SK-N-SH (cell line): ENCODE results near the gene STIM2. TPM values are rescaled to one million over a fixed set of nuclear protein-coding genes. Genes with fewer than 3 reads are reported as not detected.
"Not testable (repeated sequence)": the region's sequence is repeated elsewhere in the genome, so short reads cannot be mapped to it uniquely, and the experiment has no call there.

Experiments
- CTCF ChIA-PET: fragments of 300-600, 350-600 bp; formaldehyde crosslinking; extraction: SDS; loops from one replicate; lab custom pipeline; 2021; lab: Yijun Ruan, JAX
- POLR2A ChIA-PET: fragments of 350-600 bp; sonication (Branson Sonifier 250); formaldehyde crosslinking; extraction: SDS; loops from one replicate; lab custom pipeline; 2020; ENCODE audit warnings: antibody characterized with exemption, inconsistent platforms; lab: Yijun Ruan, JAX
- DNase-seq: peaks from one replicate; pipeline ENCODE4 v3.0.0; 2012
- H2AFZ ChIP-seq: fragments of 200-600 bp; sonication (generic); 2 replicates; pipeline ENCODE4 v1.8.1; 2016; ENCODE audit warnings: antibody characterized with exemption, mild to moderate bottlenecking, low read depth
- H3F3A ChIP-seq: fragments of 200-600 bp; sonication (generic); replicated peaks from 2 replicates; pipeline ENCODE3; 2016; ENCODE audit warnings: antibody characterized with exemption, mild to moderate bottlenecking; ENCODE audit not compliant: insufficient read depth
- H3K27ac ChIP-seq, 2 experiments: fragments of 200-500 bp in 1 of 2; fragments of 200-600 bp in 1 of 2; sonication (Bioruptor generic) in 1 of 2; sonication (generic), shearing (Covaris generic) in 1 of 2; 2 replicates each; pipeline versions ENCODE4 v1.5.1 to v1.6.1; 2014 to 2016; ENCODE audit warnings: low read depth in 2 of 2, inconsistent platforms in 1 of 2, low read length in 1 of 2, mild to moderate bottlenecking in 1 of 2, mixed read lengths in 1 of 2
- H3K27me3 ChIP-seq: fragments of 200-600 bp; sonication (generic), shearing (Covaris generic); 2 replicates; pipeline ENCODE4 v1.6.1; 2016; ENCODE audit warnings: mixed run types; ENCODE audit not compliant: insufficient read depth
- H3K36me3 ChIP-seq, 2 experiments: fragments of 200-500 bp in 1 of 2; fragments of 200-600 bp in 1 of 2; sonication (Bioruptor generic) in 1 of 2; sonication (generic) in 1 of 2; replicated peaks in 1 of 2; 2 replicates each; pipeline versions ENCODE3 to v1.5.1; 2014 to 2016; ENCODE audit warnings: low read length in 1 of 2, mild to moderate bottlenecking in 1 of 2; ENCODE audit not compliant: insufficient read depth in 2 of 2, control insufficient read depth in 1 of 2
- H3K4me1 ChIP-seq, 2 experiments: fragments of 200-500 bp in 1 of 2; fragments of 200-600 bp in 1 of 2; sonication (Bioruptor generic) in 1 of 2; sonication (generic), shearing (Covaris generic) in 1 of 2; 2 replicates each; pipeline versions ENCODE4 v1.5.1 to v1.6.1; 2014 to 2016; ENCODE audit warnings: low read depth in 1 of 2, low read length in 1 of 2, mixed run types in 1 of 2; ENCODE audit not compliant: insufficient read depth in 2 of 2, control insufficient read depth in 1 of 2
- H3K4me2 ChIP-seq: fragments of 200-600 bp; sonication (generic), shearing (Covaris generic); 2 replicates; pipeline ENCODE4 v1.6.1; 2017; ENCODE audit warnings: mixed run types
- H3K4me3 ChIP-seq, 2 experiments: fragments of 200-500 bp in 1 of 2; fragments of 200-600 bp in 1 of 2; sonication (Bioruptor generic) in 1 of 2; sonication (generic), shearing (Covaris generic) in 1 of 2; 2 replicates each; pipeline versions ENCODE4 v1.5.1 to v1.8.1; 2014 to 2016; ENCODE audit warnings: low read depth in 2 of 2, inconsistent platforms in 1 of 2, low read length in 1 of 2, mild to moderate bottlenecking in 1 of 2, mixed read lengths in 1 of 2, moderate library complexity in 1 of 2
- H3K79me2 ChIP-seq: fragments of 200-600 bp; sonication (generic); 2 replicates; pipeline ENCODE4 v1.8.1; 2017; ENCODE audit warnings: mild to moderate bottlenecking; ENCODE audit not compliant: insufficient read depth
- H3K9ac ChIP-seq: fragments of 200-600 bp; sonication (generic); 2 replicates; pipeline ENCODE4 v1.6.1; 2017; ENCODE audit warnings: mixed run types
- H3K9me2 ChIP-seq: fragments of 200-600 bp; sonication (generic); 2 replicates; pipeline ENCODE4 v1.6.1; 2017; ENCODE audit warnings: mixed run types
- H3K9me3 ChIP-seq: fragments of 200-600 bp; sonication (generic); 2 replicates; pipeline ENCODE4 v1.6.1; 2017; ENCODE audit warnings: mixed run types, mild to moderate bottlenecking, moderate library complexity
- H4K20me1 ChIP-seq: fragments of 200-600 bp; sonication (generic); 2 replicates; pipeline ENCODE4 v1.6.1; 2017; ENCODE audit warnings: mild to moderate bottlenecking, mixed run types; ENCODE audit not compliant: insufficient read depth
- EZH2phosphoT487 ChIP-seq: fragments of 200-600 bp; sonication (generic); IDR thresholded peaks from 2 replicates; pipeline ENCODE4 v1.6.1; 2017; ENCODE audit warnings: low read depth, mixed run types, mild to moderate bottlenecking, antibody characterized with exemption, moderate library complexity, borderline replicate concordance
- FOXJ3 ChIP-seq: sonication (generic); formaldehyde crosslinking; IDR thresholded peaks from 2 replicates; pipeline ENCODE4 v1.5.1; 2020; ENCODE audit warnings: mild to moderate bottlenecking, missing genetic modification reagents
- FOXM1 ChIP-seq: IDR thresholded peaks from 2 replicates; pipeline ENCODE4 v1.4.0; 2012; ENCODE audit warnings: low read depth, mild to moderate bottlenecking
- GABPA ChIP-seq: IDR thresholded peaks from 2 replicates; pipeline ENCODE4 v1.4.0; 2012; ENCODE audit warnings: low read depth, mild to moderate bottlenecking
- MAX ChIP-seq: IDR thresholded peaks from 2 replicates; pipeline ENCODE4 v1.4.0; 2012; ENCODE audit warnings: low read depth
- MXI1 ChIP-seq: IDR thresholded peaks from 2 replicates; pipeline ENCODE4 v1.6.1; 2012; ENCODE audit warnings: mild to moderate bottlenecking, low read depth, low read length, improper control_type of control experiment
- NFIC ChIP-seq: IDR thresholded peaks from 2 replicates; pipeline ENCODE4 v1.4.0; 2012; ENCODE audit warnings: borderline replicate concordance
- NRF1 ChIP-seq: IDR thresholded peaks from 2 replicates; pipeline ENCODE4 v1.6.1; 2012; ENCODE audit warnings: low read depth, mild to moderate bottlenecking, low read length
- PBX3 ChIP-seq: IDR thresholded peaks from 2 replicates; pipeline ENCODE4; 2012
- RAD21 ChIP-seq: IDR thresholded peaks from 2 replicates; pipeline ENCODE4 v1.6.1; 2012; ENCODE audit warnings: mild to moderate bottlenecking, low read length
- RCOR1 ChIP-seq: fragments of 150-350 bp; IDR thresholded peaks from 2 replicates; pipeline ENCODE4 v1.6.1; 2017; ENCODE audit warnings: antibody characterized with exemption, low read length
- RXRA ChIP-seq: IDR thresholded peaks from 2 replicates; pipeline ENCODE4 v1.4.0; 2012; ENCODE audit warnings: low read depth, mild to moderate bottlenecking, borderline replicate concordance
- SIN3A ChIP-seq: IDR thresholded peaks from 2 replicates; pipeline ENCODE4 v1.6.1; 2012; ENCODE audit warnings: low read depth, mild to moderate bottlenecking, low read length, moderate library complexity, borderline replicate concordance
- SMC3 ChIP-seq: IDR thresholded peaks from 2 replicates; pipeline ENCODE4 v1.6.1; 2012; ENCODE audit warnings: low read depth, low read length, improper control_type of control experiment
- TAF1 ChIP-seq: IDR thresholded peaks from 2 replicates; pipeline ENCODE4 v1.6.1; 2012; ENCODE audit warnings: low read depth, mild to moderate bottlenecking, low read length, moderate library complexity, borderline replicate concordance
- TEAD4 ChIP-seq: IDR thresholded peaks from 2 replicates; pipeline ENCODE4 v1.4.0; 2012; ENCODE audit warnings: mild to moderate bottlenecking, borderline replicate concordance; ENCODE audit not compliant: insufficient read depth
- WGBS: methylation state at CpG from one replicate; pipeline ENCODE4 v1.1.6; 2017; ENCODE audit warnings: low lambda C conversion rate; 5-methylcytosine and 5-hydroxymethylcytosine counted together
- polyA plus RNA-seq, 3 experiments: library from polyadenylated mRNA; depleted of rRNA; stranded (reverse); fragments of >200 nt; gene quantifications; 2 replicates each; pipeline ENCODE4 v1.2.3, GENCODE V29; 2012
- TF ChIP-seq, protein P1 (sequence below): IDR thresholded peaks from 2 replicates; pipeline ENCODE4 v1.4.0; 2012; ENCODE audit warnings: low read depth, borderline replicate concordance

STIM2 gene
- polyA plus RNA-seq, 1 of the 3 experiments (the other 2 are of a cell fraction), result 14.7 TPM

DNA sequence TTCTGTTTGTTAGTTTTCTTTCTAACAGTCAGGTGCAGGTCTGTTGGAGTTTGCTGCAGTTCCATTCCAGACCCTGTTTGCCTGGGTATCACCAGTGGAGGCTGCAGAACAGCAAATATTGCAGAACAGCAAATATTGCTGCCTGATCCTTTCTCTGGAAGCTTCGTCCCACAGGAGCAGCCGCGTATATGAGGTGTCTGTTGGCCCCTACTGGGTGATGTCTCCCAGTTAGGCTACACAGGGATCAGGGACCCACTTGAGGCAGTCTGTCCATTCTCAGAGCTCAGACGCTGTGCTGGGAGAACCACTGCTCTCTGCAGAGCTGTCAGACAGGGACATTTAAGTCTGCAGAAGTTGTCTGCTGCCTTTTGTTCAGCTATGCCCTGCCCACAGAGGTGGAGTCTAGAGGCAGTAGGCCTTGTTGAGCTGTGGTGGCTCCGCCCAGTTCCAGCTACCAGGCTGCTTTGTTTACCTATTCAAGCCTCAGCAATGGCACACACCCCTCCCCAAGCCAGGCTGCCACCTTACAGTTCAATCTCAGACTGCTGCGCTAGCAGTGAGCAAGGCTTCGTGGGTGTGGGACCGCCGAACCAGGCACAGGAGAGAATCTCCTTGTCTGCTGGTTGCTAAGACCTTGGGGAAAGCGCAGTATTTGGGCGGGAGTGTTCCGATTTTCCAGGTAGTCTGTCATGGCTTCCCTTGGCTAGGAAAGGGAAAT, 115.0 kb downstream of the STIM2 start:
- H3K4me3 ChIP-seq, H3K9me2 ChIP-seq, POLR2A ChIA-PET: not testable (repeated sequence)

GRCh38 chr4:26978387-26979053, 117.9 kb downstream of the STIM2 start:
- WGBS, result 90% methylated on average over 2 of the region's 2 CpGs
- H4K20me1 ChIP-seq, result no peaks in the 10 kb centered on the region
- ChIA-PET POLR2A (no interaction called here), CTCF (no interaction called here)
- no peaks in the 10 kb centered on the region for H3K27me3 ChIP-seq
- no peaks in the 10 kb centered on the region for H3K9me3 ChIP-seq
- H3K4me1 ChIP-seq, result no peaks in the 10 kb centered on the region
- H3K9me2 ChIP-seq, result no peaks in the 10 kb centered on the region
- no peak overlapping the region for H2AFZ ChIP-seq
- peaks cover 3% of the 10 kb centered on the region for H3K79me2 ChIP-seq
- H3K4me3 ChIP-seq, result no peak overlapping the region
- H3K4me2 ChIP-seq, result no peak overlapping the region
- DNase-seq, result no peak
- no peak overlapping the region for H3K9ac ChIP-seq
- no peaks in the 10 kb centered on the region for H3K36me3 ChIP-seq
- TF ChIP-seq TAF1 (no peak), PBX3 (no peak), MAX (no peak), SIN3A (no peak), EZH2phosphoT487 (no peak), GABPA (no peak), TEAD4 (no peak), FOXJ3 (no peak), RXRA (no peak), SMC3 (no peak), NFIC (no peak), RAD21 (no peak), MXI1 (no peak), RCOR1 (no peak), FOXM1 (no peak), NRF1 (no peak)
- TF ChIP-seq, protein P1, sequence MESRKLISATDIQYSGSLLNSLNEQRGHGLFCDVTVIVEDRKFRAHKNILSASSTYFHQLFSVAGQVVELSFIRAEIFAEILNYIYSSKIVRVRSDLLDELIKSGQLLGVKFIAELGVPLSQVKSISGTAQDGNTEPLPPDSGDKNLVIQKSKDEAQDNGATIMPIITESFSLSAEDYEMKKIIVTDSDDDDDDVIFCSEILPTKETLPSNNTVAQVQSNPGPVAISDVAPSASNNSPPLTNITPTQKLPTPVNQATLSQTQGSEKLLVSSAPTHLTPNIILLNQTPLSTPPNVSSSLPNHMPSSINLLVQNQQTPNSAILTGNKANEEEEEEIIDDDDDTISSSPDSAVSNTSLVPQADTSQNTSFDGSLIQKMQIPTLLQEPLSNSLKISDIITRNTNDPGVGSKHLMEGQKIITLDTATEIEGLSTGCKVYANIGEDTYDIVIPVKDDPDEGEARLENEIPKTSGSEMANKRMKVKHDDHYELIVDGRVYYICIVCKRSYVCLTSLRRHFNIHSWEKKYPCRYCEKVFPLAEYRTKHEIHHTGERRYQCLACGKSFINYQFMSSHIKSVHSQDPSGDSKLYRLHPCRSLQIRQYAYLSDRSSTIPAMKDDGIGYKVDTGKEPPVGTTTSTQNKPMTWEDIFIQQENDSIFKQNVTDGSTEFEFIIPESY, result no peak
- H3F3A ChIP-seq, result no peaks in the 10 kb centered on the region
- no peak overlapping the region for H3K27ac ChIP-seq

More for the DNA sequence above, 115.0 kb downstream of the STIM2 start:
- 94% methylated on average over 8 of the region's 12 CpGs for WGBS
- H3K79me2 ChIP-seq, CTCF ChIA-PET, H4K20me1 ChIP-seq, H3F3A ChIP-seq, H3K4me1 ChIP-seq, H3K27ac ChIP-seq, H3K4me2 ChIP-seq, H3K9ac ChIP-seq, H3K36me3 ChIP-seq, H2AFZ ChIP-seq, H3K27me3 ChIP-seq, DNase-seq, H3K9me3 ChIP-seq: not testable (repeated sequence)
